ENCODE measurements around the gene PSMG4.

PSMG4 gene

DNA sequence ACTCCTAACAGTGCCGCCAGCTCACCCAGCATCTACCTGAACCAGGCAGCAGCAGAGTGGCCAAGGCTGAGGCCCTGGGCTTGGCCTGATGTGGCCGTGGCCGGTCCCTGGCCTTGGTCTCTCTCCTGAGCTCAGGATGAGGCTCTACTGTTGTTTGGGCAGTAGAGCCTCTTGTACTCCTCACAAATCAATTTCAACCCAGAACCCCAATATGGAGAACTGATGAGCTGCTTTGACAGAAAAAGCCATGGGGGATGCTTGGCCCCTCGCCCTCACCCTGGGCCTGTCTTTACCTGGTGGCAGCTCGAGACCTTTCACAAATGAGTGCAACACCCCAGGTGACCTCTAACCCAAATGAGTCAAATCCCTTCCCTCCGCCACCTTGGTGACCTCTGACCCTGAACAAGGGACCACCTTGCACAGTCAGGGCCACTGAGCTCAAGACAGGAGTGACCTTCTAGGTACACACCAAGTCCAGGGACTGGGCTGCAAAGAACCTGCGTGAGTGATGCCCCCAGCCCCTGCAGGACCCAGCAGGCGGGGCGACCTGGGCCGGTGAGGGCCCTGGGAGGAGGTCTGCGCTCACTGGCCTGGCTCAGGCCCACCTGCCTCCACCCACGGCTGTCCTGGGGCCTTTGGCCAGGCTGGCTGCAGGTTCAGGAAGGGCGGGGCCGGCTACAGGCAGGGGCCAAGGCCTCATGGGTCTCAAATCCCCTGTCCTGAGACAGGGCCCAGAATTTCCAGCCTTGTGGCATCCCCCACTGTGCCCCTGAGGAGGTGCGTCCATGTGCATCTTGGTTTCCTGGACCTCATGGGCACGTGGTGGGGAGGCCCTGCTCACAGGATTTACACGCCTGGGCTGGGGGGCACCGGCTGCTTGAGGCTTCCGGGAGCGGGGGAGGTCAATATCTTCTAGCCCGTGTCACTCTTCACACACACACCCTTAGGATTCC lies 30.2 kb downstream of the PSMG4 start:
- FAIRE-seq, result no peak
- no peak for DNase-seq (ENCODE audit: low spot score)

DNA sequence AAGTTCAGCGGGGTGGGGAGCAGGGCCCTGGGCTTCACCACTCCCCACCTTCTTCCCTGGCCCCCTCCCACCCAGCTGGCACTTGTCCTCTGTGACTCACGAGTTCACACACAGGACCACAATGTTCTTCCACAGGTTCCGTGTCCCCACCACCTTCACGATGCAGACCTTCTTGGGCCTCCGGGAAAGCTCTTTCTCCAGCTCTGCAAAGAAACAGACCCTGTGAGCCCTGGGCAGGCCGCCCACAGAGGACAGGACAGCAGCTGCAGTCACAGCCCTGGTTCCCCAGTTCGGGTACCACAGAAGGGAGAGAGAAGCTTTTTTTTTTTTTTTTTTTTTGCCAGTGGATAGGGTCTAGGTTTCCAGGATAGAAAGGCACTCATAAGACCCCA lies 30.9 kb downstream of the PSMG4 start:
- DNase-seq (ENCODE audit: low spot score) (no peak), FAIRE-seq (no peak)

DNA sequence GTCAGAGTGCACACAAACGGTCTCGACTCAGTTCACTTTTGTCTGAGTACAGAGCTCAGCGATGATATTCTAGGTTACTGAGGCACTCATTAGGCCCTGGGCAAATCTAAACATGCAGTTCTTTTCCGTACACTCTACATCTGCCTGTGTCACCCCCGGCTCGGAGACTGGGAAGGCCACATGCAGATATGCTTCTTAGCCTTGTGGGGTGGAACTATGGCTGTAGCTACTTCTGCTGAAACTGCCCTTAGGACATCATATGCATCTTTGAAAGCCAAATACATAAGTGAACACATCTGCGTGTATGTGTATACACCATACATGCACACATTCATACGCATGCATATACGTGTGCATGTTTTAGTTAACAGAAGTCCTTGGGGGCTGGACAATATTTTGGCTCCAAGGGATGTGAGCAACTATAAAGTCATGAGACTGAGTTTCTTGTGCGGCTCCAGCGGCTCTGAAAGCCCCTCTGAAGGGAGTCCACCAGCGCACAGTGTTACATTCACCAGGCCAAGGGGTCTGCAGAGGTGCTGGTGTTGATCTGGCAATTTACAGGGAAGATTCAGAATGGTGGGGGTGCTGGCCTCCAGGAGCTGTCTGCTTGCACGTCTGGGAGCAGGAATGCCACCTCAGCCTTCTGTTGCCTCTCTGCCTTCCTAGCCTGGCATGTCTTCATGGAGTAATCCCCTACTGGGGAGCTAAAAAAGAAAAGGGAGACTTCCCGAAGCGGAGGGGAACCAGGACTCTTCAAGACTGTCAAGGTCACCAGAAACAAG lies 31.6 kb downstream of the PSMG4 start:
- DNase-seq (ENCODE audit: low spot score) (no peak), FAIRE-seq (no peak)

DNA sequence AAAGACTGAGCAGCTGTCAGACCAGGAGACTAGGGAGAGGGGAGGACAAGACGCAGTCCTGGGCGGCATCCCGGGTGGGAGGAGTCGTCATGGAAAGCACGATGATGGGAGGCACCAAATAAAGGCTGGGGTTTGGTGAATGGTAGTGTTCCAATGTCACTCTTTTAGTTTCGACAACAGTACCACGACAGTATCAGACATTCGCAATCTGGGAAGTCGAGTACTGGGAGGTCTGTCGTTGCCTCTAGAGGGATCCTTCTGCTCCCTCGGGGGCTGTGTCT lies 32.1 kb downstream of the PSMG4 start:
- DNase-seq (ENCODE audit: low spot score), result no peak
- no peak for FAIRE-seq

DNA sequence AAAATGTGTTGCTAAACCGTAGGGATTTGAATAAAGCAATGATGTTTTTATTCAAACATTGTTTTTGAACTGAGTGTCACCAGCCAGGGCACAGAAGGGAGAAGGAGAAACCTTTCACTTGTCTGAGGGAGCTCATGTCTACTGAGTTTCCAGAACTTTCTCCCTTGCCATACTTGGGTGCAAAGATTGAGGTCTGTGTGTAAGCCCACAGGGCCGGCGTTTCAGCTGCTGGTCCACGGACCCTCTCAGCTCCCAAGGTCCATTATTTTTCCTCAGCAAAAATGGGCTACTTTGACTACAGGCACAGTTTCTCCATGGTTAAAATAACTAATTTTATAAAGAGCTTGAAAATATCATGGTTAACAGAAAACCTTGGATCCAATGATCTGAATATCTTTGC lies 32.6 kb downstream of the PSMG4 start:
- FAIRE-seq (no peak), DNase-seq (ENCODE audit: low spot score) (no peak)

DNA sequence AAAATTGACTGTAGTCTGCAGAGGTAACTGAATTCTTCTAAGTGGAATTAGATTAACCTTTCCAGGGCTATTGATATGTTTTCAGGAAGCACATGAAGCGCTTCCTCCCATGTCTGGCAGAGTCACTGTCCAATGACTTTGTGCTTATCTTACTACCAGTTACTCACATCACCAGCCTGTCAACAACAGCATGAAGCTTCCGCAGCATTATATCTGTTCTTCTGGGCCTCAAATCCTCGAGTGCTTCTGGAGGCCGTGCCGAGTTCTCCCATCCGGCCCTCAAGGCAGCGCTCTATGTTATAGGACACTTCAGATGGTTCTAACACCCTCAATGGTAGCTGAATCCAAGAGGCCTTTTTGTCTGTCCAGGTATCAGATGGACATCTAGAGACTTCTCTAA lies 33.2 kb downstream of the PSMG4 start:
- FAIRE-seq (no peak), DNase-seq (ENCODE audit: low spot score) (no peak)

DNA sequence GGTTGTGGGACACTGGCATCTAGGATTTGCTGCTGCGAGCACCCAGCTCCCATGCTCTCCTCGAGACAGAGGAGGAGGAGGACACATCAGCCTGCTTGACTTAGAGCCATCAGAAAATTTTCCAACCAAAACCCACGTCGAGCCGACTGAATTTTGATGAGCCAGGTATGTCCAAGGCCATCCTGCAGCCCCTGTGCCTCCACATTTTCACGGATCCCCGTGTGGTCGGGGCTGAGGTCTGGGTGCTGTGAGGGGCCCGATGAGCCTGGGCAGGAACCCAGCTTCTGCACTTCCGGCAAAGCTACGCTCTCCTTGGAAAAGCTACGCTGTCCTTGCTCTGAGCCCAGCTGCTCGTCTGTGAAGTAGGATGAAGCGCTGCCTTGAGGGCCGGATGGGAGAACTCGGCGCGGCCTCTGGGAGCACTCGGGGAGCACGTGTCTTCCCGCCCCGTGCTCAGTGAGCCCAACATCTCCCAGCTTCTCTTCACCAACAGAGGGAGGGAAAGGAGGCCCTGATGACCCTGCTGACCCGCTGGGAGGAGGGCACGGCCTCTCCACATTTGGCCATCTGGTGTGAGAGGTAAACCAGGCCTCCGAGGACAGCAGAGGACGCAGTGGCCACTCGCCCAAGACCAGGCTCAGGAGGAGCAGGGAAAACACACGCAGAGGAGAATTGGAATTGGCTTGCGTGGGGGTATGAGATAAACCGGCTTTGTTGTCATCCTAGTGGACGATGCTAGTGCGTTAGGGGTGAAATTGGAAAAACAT lies 33.9 kb downstream of the PSMG4 start:
- FAIRE-seq (no peak), DNase-seq (ENCODE audit: low spot score) (no peak)

DNA sequence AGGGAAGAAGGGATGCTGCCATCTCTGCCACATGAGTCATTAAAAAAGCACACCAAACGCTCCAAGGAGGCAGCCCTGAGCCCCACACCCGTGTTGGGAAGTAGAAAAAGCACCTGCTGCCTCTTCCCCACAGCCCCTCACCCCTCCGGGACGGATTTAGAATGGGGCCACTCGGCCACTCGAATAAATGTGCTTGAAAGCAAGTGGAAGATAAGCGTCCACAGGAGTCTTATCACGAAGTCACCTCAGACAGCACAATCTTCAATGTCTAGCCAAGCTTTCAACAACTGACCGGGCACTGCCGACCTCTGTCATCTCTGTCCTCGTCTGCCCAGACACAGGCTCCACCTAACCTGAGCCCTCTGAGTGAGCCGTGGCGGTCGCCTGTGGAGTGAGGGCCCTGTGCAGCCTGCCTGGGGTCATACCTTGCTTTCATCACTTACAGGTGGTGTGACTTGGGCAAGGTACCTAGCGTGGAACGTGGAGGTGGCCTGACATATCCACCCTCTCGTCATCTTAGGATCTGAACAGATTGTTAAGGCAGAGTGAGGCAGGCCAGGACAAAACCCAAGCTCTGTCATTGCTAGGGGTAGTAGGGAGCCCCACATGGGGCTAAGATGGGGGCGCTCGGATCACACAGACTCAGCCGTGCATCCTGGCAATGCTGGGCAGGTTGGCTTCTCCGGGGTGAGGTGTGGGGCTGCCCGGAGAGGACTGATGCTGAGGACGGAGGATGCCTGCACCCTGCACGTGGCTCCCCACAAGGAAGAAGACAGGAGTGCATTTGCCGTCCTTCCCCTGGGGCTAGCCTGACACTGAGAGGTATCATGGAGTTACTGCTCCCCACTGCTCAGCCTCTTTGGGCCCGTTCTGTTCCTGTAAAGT lies 34.8 kb downstream of the PSMG4 start:
- FAIRE-seq (no peak), DNase-seq (ENCODE audit: low spot score) (no peak)

DNA sequence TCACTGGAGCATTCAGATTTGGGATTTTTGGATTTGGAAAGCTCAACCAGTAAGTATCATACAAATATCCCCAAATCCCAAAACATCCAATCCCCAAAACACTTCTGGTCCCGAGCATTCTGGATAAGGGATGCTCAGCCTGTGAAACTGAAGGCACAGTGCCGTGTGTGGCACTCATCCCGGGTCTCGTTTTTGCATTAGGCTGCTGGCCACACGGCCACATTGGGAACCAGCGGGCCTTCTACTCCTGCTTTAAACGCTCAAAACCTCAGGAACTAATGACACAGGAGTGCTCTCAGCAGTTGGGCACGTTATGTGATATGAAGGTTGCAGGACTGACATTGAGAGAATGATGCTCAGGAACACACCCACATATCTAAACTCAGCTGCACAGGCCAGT lies 35.6 kb downstream of the PSMG4 start:
- FAIRE-seq (no peak), DNase-seq (ENCODE audit: low spot score) (no peak)

DNA sequence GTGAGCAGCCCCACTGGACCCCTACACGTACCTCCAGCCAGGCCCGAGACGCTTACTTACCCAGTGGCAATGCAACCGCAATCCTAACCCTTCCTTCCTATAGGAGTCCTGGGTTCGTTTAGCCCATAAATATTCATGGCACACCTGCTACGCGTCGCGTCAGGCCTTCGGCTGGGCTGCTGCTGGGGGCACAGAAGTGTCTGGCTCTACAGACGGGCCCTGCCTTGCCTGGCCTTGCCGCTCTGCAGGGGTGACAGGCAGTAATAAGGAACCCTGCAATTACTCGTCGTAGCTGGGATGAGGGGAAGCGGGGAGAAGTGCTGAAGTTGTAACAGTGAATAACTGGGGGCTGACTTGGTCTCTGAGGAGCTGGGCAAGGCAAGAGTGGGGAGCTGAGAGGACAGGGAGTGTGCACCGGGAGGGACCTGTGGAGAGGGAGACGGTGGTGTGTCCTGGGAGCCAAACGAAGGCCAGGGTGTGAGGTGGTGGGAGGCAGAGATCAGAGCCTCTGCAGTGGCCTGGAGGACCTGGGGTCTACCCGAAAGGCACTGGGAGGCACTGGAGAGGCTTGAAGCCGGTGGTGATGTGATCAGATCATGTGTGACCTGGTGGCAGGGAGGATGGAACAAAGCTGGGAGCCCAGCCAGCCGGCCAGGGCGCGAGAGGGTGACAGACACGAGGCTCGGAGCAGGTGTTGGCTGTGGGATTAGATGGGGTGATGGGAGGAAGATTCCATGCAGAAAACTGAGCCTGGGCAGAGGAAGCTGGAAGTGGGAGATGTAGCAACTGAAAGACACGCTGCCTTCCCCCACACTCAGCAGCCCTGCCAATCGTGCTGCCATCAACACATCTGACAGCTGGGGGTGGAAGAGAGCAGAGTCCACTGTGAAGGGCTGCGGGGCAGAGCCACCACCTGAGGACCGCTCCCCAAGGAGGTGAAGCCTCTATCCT lies 36.4 kb downstream of the PSMG4 start:
- FAIRE-seq (no peak), DNase-seq (ENCODE audit: low spot score) (no peak)

DNA sequence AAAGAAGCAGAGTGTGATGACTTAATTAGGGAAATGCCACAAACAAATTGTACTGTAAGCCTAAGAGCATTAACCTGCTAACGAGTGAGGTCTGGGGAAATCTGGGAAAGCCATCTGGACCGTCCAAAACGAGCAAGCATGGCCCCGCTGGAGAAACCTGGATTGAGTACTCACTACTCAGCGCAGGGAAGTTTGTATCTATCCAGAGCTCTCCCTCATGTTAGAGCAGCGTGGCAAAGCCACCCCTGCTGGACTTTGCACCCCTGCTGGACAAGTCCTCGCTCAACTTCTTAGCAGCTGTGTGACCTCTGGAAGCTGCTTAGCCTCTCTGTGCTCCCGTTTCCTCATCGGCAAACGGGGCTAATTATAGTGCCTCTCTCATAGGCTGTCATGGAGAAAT lies 37.3 kb downstream of the PSMG4 start:
- DNase-seq (ENCODE audit: low spot score) (no peak), FAIRE-seq (no peak)

DNA sequence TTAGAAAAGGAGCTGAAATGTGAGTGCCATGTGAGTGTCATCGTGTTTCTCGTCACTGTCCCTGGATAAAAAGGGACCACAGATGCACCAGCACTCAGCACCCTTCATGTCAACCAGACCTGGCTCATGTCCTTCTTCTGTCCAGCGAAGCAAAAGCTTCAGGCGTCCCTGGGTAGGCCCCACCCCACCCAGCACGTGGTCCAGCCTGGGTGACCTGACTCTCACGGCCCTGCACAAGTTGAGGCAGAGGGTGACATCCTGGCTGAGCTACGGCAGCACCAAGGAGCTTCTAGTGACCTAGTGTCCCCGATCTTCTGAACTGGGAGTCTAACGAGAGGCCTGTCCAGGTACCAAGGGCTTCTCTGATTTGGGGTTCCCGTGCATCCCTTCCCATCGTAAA lies 37.8 kb downstream of the PSMG4 start:
- FAIRE-seq, result no peak
- DNase-seq (ENCODE audit: low spot score), result no peak

DNA sequence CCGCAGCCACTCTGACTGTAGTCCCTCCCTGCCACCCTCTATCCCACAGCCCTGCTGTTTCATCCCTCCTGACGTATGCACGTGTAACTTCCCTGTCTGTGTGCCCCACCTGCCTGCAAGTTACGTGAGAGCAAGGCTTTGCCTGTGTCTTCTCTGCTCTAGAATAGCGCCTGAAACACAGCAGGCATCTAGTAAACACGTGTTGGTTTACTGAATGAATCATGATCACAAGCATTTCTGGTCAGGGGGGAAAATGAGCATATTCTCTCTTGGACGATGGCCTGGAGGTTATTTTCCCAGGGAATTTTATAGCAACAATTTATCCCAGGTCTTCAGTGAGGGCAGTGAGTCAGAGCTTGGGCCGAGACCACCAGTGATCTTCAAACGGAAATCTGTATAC lies 38.3 kb downstream of the PSMG4 start:
- DNase-seq (ENCODE audit: low spot score) (no peak), FAIRE-seq (no peak)

DNA sequence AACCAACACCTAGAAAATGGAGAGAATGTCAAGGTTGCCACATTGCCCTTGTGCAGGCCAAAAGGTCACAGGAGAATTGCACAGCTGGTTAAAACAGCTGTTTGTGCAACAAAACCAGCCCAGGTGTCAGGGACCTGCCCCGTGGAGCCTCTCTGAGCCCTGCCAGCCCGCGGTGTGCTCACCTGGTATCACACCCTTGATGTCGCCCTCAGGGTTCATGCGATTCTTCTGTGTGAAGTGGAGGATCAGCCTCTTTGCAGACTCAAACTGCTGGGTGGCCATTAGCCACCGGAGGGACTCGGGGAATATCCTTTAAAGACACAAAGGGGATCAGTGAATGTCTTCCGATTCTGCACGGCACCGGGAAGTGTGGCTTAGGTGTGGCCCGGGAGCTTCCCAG lies 39.2 kb downstream of the PSMG4 start:
- DNase-seq (ENCODE audit: low spot score) (no peak), FAIRE-seq (no peak)

DNA sequence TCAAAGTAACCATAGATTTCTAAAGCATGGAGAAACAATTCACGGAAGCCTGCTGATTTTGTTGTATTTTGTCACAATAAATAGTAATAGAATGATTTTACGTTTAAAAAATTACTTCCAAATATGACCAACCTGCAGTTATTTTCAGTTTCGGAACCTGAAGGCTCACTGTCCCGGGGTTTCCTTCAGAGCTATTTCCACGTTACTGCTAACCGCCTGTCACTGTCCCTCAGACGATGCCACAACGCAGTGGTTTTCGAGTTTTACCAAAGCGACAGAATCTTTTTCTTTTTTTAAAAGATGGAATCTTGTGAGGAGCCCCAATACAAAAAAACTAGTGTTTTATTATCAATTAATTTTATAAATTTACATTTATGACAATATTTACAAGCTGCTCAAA lies 40.5 kb downstream of the PSMG4 start:
- FAIRE-seq (no peak), DNase-seq (ENCODE audit: low spot score) (no peak)

DNA sequence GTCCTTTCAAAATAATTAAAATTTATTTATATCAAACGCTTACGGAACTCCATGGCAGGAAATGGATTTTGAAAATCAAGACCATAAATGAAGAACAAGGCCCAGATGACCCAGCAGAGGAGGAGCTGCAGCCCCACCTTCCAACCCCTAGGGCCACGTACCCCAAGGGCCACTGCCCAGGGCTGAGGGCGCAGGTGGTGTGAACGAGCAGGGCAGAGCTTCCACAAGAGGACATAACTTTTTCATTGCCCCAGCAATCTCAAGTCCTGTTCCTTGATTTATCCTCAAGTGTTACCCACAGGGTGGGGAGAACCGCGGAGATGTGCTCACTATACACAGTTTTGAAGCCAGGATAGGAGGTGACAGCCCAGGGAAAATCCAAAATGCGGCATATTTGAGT lies 42.8 kb downstream of the PSMG4 start:
- FAIRE-seq, result no peak

DNA sequence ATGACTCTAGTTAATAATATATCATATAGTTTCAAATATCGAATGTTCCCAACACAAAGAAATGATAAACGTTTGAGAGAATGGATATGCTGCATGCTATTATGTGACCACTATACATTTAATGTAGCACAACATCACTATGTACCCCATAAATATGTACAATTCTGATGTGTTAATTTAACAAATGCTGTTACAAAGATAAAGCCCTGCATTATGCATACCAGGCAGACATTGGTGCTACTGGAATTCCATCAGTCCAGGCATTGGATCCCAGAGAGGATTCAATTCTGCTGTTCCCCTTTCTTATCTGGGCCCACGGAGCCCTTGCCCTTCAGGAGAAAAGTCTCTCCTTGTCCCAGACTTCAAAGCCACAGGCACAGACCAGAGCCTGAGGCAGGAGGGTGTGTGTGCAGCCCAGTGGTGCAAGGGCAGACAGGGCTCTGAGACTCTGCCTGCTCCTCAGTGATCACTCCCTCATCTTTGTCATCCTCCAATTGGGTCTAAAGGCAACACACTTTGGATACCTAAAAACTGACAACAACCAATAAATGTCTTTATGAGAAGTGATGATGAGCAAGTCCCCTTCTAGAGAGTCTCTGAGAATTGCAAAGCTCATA lies 45.2 kb downstream of the PSMG4 start:
- FAIRE-seq, result no peak

More for the DNA sequence above, 42.8 kb downstream of the PSMG4 start:
- no peak for DNase-seq (ENCODE audit: low spot score)

DNA sequence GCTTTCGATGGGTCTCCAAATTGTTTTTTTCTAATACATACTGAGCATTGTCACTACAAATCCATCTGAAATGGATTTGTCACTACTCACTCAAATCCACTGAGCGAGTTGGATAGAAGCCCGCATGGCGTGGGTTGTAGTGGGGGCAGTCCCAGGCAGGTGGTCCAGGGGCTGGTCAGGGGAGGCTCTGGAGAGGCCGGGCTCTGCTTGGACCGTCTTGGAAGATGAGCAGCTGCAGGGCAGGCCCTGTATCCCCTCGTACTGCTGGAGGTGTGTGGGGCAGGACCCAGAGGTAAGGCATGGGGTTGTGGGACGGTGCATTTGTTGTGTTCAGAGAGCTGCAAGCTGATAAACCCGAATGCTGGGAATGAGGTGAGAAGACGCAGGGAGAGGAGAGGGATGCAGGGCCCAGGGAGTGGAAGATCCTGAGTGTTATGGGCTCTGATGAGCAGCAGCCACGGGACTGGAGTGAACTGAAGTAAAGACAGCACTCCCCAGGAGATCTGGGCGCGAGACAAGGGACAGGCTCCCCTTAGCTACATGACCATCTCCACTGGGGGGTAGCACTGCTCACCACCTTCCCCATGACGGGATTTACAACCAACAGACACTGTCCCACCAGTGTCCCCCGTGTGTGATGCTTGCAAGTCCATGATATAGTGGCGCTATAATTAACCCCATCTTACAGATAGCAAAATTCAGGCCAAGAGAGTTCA lies 45.9 kb downstream of the PSMG4 start:
- DNase-seq (ENCODE audit: low spot score), result no peak
- no peak for FAIRE-seq

More for the DNA sequence above, 45.2 kb downstream of the PSMG4 start:
- DNase-seq (ENCODE audit: low spot score), result no peak

DNA sequence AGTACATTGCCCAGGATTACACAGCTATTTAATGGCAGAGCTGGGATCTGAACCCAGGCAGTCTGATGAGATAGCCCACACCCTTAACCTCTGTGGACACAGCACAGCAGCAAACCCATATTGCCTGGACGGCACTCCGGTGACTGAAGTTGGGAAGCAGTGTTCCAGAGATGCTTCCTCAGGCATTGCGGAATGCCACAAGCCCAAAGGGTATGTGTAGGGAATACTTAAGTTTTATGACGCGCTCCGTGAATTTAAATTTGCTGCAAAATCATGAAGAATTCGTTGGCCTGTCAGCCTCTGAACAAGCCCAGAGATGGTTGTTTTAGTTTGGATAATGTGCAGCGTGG lies 46.4 kb downstream of the PSMG4 start:
- FAIRE-seq, result no peak
- DNase-seq (ENCODE audit: low spot score), result no peak

All from urothelium cell line (cell line).